Hindlimb muscle (tissue), 1 donor: Measurements from ENCODE around the gene MTX3. TPM values are rescaled to one million over a fixed set of nuclear protein-coding genes. Genes with fewer than 3 reads are reported as not detected.

ENCODE experiments used
- DNase-seq: peaks from one replicate; pipeline ENCODE4 v3.0.0-alpha.2; 2013
- polyA plus RNA-seq: library from polyadenylated mRNA; unstranded; fragments of 120-200 nt; gene quantifications from one replicate; pipeline ENCODE4 v1.2.1, GENCODE V29; 2013; ENCODE audit not compliant: insufficient read length

MTX3 gene
- polyA plus RNA-seq, 1 donor, result 11.2 TPM

GRCh38 chr5:79932510-79933504 lies 58.3 kb downstream of the MTX3 start:
- no peak for DNase-seq

GRCh38 chr5:79931866-79932265 lies 59.2 kb downstream of the MTX3 start:
- DNase-seq, result no peak

DNA sequence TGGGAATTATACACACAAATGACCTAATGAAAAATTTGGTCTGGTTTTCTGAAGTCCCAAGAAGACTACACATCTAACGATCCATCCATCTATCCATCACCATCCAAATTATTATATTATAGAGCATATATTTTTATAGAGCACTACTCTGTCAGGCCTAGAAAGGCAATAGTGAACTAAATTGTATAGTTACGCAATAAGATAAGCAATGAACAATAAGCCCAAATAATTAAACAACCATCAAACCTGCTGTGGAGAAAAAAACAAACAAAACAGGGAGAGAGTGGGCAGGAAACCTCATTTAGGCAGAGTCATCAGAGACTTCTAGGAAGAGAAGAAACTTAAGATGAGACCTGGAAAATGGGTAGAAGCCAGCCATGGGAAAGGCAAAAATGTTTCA lies 59.7 kb downstream of the MTX3 start:
- DNase-seq, result no peak

DNA sequence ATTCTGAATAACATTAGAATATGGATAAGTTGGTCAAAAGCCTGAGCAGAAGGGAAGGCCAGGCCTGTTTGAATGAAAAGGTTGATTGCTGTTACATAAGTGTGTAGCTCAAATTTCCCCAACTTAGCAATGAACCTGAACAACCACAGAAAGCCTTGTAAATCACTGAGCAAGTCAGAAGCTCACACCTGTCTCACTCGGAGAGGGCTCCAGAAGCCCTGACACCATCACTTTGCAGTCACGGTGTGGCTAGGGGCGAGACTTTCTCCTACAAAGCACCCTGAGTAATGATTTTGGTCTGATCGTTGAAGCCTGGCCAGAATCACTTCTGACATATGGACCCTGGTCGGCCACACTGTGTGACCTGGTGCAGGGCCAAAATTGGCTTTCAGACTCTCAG lies 62.0 kb downstream of the MTX3 start:
- no peak for DNase-seq

Other genes starting within 250 kb of the MTX3 start
- 116 TPM for gene THBS4, start 44.1 kb upstream of the MTX3 start, polyA plus RNA-seq